NCI-H2081 (cell line): Measurements from ENCODE around the gene KIAA1217.

Source experiments
- DNase-seq, 2 experiments: peaks; one replicate each; lab custom pipeline; 2025; lab: John Stamatoyannopoulos, UW

KIAA1217 gene

DNA sequence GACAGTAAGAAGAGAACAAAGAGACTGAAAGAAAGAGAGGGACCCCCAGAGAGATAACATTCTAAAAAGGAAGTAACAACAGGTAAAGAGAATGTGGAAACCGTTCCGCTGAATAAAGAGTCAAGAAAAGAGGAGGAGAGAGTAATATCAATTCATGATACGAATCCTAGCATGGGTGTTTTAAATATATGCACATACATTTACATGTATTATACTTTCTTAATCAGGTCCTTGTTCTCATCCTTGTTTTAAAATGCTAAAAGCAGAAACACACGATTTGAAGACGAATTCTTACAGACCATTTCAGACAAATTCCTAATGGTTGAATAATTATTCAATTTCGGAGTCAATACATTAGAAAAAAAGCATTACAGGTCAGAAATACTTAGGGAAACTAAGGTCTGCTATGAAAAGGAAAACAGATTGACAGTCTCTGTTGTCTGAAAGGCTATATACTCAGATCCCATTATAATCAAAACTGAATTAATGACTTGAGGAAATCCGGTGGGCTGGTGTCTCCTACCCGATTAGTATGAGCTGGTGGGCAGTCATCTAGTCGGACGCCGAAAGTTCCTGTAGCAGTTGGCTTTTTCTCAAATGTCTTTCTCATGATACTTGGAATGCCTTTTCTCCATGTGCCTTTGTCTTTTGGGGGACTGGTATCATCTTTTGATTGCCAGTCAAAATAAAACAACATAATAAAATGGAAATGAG lies 387.4 kb downstream of the KIAA1217 start:
- no peak for DNase-seq

DNA sequence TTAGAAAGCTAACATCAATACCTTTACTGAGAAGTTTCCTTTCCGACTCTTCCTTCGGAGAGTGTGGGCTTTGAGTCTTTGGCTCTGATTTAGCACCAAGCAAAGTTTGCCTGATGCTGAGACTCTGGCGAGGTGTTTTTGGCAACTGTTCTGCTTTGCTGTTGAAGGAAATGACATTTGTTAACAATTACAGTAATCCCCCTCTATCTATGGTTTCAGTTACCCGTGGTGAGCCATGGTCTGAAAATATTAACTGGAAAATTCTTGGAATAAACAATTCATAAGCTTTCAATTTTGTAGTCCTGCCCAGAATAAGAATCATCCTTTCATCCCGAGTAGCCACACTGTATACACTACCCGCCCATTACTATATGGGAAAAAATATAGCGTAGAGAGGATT lies 388.5 kb downstream of the KIAA1217 start:
- no peak for DNase-seq
